OCI-M2 (cell line): ENCODE data around the gene CST9.

Experiments
- DNase-seq: peaks from one replicate; lab custom pipeline; 2025; ENCODE audit not compliant: unreplicated experiment; lab: John Stamatoyannopoulos, UW

Gene CST9

GRCh38 chr20:23554401-23554800, 51.3 kb downstream of the CST9 start:
- DNase-seq: no peak
